ENCODE measurements around the gene NUP133. TPM values are rescaled to one million over a fixed set of nuclear protein-coding genes. Genes with fewer than 3 reads are reported as not detected.

The NUP133 gene
- total and polyA plus RNA-seq, 2 of the 4 experiments (the other 2 are of a cell fraction), result 13.4 to 30.5 TPM

DNA sequence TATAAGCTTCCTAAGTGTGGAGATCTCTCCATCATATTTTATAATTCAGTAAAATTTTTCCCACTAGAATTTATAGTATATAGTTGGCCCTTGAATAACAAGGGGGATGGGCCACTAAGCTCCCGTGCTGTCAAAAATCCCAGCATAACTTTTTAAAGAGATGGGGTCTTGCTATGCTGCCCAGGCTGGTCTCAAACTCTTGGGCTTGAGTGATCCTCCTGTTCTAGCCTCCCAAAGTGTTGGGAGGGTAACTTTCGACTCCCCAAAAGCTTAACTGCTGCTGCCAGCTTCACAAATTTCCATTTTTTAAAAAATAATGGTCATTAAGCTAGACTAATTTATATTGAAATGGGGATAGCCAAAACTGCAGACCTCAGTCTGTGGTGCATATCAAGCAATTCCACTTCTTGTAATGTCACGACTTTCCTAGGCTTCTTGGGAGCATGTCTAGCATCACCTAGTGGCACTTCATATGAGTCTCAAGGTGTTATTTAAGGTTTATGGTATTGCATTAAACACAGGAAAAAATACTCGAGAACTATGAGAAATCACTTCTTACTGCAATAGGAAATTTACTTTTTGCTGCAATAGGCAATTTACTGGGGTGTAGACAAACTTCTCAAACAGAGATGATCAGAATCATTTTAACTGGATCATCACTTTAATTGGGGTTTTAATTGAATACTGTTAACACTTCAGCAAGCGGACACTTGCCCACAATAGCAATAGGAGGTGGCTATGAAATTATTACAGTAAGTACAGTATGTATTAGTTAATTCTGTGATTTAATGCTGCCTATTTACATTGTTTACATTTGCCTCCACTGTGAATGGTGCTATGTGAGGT lies 55.0 kb downstream of the NUP133 start (continued):
- TF ChIP-seq CEBPB (IDR thresholded peaks at IDR 0.05; ENCODE audit: low read depth, low read length), result no peak

DNA sequence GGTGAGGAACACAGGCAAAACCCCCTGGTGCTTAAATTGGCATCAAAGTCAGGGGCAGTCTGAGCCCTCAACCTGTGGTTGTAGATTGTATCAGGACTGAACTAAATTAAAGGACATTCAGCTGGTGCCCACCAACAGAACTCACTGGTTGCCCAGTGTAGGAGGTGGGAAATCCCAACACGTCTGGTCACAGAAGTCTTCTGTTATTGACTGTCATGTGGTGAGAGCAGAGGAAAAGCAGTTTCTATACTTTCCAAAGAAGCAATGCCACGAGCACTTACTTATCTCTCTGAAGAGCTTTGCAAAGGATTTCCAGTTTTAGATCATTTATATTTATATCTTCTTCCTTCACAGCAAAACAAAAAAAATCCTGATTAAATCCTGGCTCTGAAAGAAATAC lies 59.3 kb downstream of the NUP133 start:
- no peak overlapping the region for H3K27ac ChIP-seq (ENCODE audit: insufficient read depth, low read length)
- no peak overlapping the region for H3K56ac ChIP-seq (ENCODE audit: extremely low read depth, insufficient read depth, low read length)
- dilution Hi-C loops (cut with HindIII; ENCODE audit: low sequenced_read_pairs, unreplicated experiment), result no loop called here
- no peaks in the 10 kb centered on the region for H3K79me1 ChIP-seq (ENCODE audit: low read depth in 1 of 2, low read length in 2 of 2)
- no peak overlapping the region for H3K23ac ChIP-seq (ENCODE audit: low read depth, low read length)
- BruUV-seq (replicated peaks), result no TSS peak
- no peak overlapping the region for H4K8ac ChIP-seq (ENCODE audit: low read depth in 2 of 2, low read length in 2 of 2)
- H2BK15ac ChIP-seq (ENCODE audit: low read depth, low read length), result no peak overlapping the region
- H4K20me1 ChIP-seq (ENCODE audit: insufficient read depth, low read length), result no peaks in the 10 kb centered on the region
- intact Hi-C loops (cut with micrococcal nuclease), result loop anchor here (10.0 kb wide), 1 partner anchor 334 kb away; no protein-coding TSS in a partner anchor
- no peaks in the 10 kb centered on the region for H3K9me3 ChIP-seq (ENCODE audit: control insufficient read depth, insufficient read depth, low read length)
- H3K14ac ChIP-seq (replicated peaks; ENCODE audit: low read depth, low read length), result no peak overlapping the region
- H3K9me1 ChIP-seq (ENCODE audit: insufficient read depth, low read length), result no peaks in the 10 kb centered on the region
- H3K18ac ChIP-seq (ENCODE audit: low read depth, low read length), result no peak overlapping the region
- WGBS, 2 experiments (ENCODE audit: extremely low coverage in 2 of 2, insufficient read length in 1 of 2), result no CpG with 5 or more reads among the region's 2 CpGs
- POLR2A ChIA-PET (ENCODE audit: unreplicated experiment), result no interaction called here
- in situ Hi-C loops (cut with MboI; ENCODE audit: low sequenced_read_pairs), result no loop called here
- H4K5ac ChIP-seq (ENCODE audit: low read depth, low read length), result no peak overlapping the region
- no peak overlapping the region for H3K4ac ChIP-seq (ENCODE audit: low read depth, low read length)
- TF ChIP-seq RFX5 (IDR thresholded peaks at IDR 0.05; ENCODE audit: low read depth, low read length) (no peak), FOS (IDR thresholded peaks at IDR 0.05; ENCODE audit: low read depth, low read length) (no peak)
- no peak overlapping the region for H2AK5ac ChIP-seq (ENCODE audit: low read depth, low read length)
- DNase-seq, result no peak
- CTCF ChIA-PET, result interaction anchor here (0.9 kb wide), 1 partner anchor 33 kb away, joined by 3 read pairs; no protein-coding TSS in a partner anchor
- no peak overlapping the region for H3K4me3 ChIP-seq (ENCODE audit: insufficient read depth, low read depth, low read length)
- H3K4me1 ChIP-seq (ENCODE audit: control insufficient read depth, insufficient read depth, low read length), result no peaks in the 10 kb centered on the region
- no peak for ATAC-seq (ENCODE audit: low read depth)
- no peak overlapping the region for H4K91ac ChIP-seq (ENCODE audit: insufficient read depth, low read depth, low read length)
- no peak overlapping the region for H3K4me2 ChIP-seq (ENCODE audit: low read depth, low read length)
- H2AFZ ChIP-seq (replicated peaks; ENCODE audit: low read length, poor library complexity), result no peak overlapping the region
- no peak overlapping the region for H3K9ac ChIP-seq (ENCODE audit: low read depth, low read length)
- H3K27me3 ChIP-seq (ENCODE audit: control insufficient read depth, insufficient read depth, low read length), result no peaks in the 10 kb centered on the region
- no peak overlapping the region for H2BK120ac ChIP-seq (ENCODE audit: low read depth, low read length)
- H2AK9ac ChIP-seq (replicated peaks; ENCODE audit: low read depth, low read length, poor library complexity), result no peak overlapping the region
- H2BK5ac ChIP-seq (ENCODE audit: low read depth, low read length, poor library complexity, severe bottlenecking), result no peak overlapping the region
- H2BK20ac ChIP-seq (ENCODE audit: low read depth, low read length), result no peak overlapping the region
- peaks cover 14% of the 10 kb centered on the region; the same call in 1 of the 2 replicates for H3K36me3 ChIP-seq (ENCODE audit: control insufficient read depth, insufficient read depth, low read length)
